ENCODE results near the gene VPS9D1.

DNA sequence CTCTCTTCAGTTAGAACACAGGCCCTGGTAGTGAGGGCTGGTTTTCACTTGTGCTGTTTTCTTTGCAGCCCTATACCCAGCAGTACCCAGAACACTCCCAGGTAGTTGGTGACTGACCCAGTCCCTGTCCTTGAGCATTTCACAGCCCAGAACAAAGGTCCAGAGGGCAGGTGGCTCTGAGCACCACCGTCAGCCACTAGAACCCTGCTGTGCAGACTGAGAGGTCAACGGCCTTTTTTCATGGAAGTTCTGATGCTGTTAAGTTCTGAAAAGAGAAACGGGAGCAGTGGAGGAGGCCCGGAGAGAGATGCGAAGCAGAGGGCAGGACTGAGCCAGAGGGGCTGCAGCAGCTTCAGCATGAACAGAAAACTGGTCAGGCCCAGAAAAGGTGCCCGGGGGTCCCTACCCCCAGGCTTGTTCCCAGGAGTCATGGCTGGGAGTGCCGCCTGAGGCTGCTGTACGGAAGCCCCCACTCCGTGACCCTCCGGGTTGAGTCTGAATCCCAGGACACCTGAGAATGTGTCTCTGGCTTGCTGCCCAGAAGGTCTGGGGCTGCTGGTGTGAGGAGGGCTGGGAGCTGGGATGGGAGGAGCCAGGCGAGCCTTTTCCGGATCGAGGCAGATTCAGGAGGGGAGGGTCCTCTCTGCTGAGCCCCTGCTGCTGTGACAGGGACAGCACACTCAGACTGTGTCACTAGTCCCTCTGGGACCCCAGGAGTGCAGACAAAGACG lies 9.3 kb upstream of the VPS9D1 start:
- TF ChIP-seq, protein P1, sequence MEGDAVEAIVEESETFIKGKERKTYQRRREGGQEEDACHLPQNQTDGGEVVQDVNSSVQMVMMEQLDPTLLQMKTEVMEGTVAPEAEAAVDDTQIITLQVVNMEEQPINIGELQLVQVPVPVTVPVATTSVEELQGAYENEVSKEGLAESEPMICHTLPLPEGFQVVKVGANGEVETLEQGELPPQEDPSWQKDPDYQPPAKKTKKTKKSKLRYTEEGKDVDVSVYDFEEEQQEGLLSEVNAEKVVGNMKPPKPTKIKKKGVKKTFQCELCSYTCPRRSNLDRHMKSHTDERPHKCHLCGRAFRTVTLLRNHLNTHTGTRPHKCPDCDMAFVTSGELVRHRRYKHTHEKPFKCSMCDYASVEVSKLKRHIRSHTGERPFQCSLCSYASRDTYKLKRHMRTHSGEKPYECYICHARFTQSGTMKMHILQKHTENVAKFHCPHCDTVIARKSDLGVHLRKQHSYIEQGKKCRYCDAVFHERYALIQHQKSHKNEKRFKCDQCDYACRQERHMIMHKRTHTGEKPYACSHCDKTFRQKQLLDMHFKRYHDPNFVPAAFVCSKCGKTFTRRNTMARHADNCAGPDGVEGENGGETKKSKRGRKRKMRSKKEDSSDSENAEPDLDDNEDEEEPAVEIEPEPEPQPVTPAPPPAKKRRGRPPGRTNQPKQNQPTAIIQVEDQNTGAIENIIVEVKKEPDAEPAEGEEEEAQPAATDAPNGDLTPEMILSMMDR (IDR thresholded peaks at IDR 0.05; ENCODE audit: borderline replicate concordance, extremely low read depth, low read length, poor library complexity, severe bottlenecking): no peak
- no peak for TF ChIP-seq EZH2 (IDR thresholded peaks at IDR 0.05; ENCODE audit: borderline replicate concordance, low read depth, low read length, severe bottlenecking)
